HepG2 (cell line): ENCODE measurements around the gene PKDREJ. TPM values are rescaled to one million over a fixed set of nuclear protein-coding genes. Genes with fewer than 3 reads are reported as not detected.
A peak's percentile ranks its signal among the peaks of the same experiment; 100 is the strongest.

ENCODE experiments used
- ATAC-seq: fragments of 200-7000 bp; cut with Tn5 transposase; 3 replicates; pipeline ENCODE4 v1.9.1; 2020; ENCODE audit warnings: mild to moderate bottlenecking, moderate library complexity
- BruUV-seq: library from RNA; stranded (reverse); fragments of 400-500 nt; replicated peaks from 2 replicates; lab custom pipeline; 2021; lab: Mats Ljungman, UMichigan
- CTCF ChIA-PET: fragments of 300-600 bp; formaldehyde crosslinking; extraction: SDS; loops from one replicate; lab custom pipeline; 2021; ENCODE audit warnings: low total read pairs, inconsistent platforms, low intra/inter-chr PET ratio; lab: Yijun Ruan, JAX
- POLR2A ChIA-PET: fragments of 350-600 bp; sonication (Branson Sonifier 250); formaldehyde crosslinking; loops from one replicate; lab custom pipeline; 2020; ENCODE audit warnings: antibody characterized with exemption, inconsistent platforms; lab: Yijun Ruan, JAX
- DNase-seq: peaks from one replicate; pipeline ENCODE4 v3.0.0-alpha.2; 2015; ENCODE audit warnings: low spot score
- FAIRE-seq: peaks from 3 replicates; lab custom pipeline; 2011; peaks lifted over from hg19 to GRCh38; lab: Jason Lieb, UNC
- H2AFZ ChIP-seq: one replicate; pipeline ENCODE4 v1.6.1; 2011; ENCODE audit warnings: low read length, inconsistent platforms
- H3K27ac ChIP-seq: fragments of 300-600 bp; 3 replicates; pipeline ENCODE4 v1.8.0; 2011; ENCODE audit warnings: mixed run types, mild to moderate bottlenecking, mixed read lengths, low read length, inconsistent platforms; ENCODE audit not compliant: insufficient read depth; ENCODE audit errors: extremely low read length
- H3K27me3 ChIP-seq, 2 experiments: fragments of 200-600 bp in 1 of 2; 2 replicates in 1 of 2; 3 replicates in 1 of 2; pipeline versions ENCODE4 v1.6.0 to v1.8.0; 2011; ENCODE audit warnings: low read length in 2 of 2, mild to moderate bottlenecking in 2 of 2, moderate library complexity in 2 of 2, inconsistent platforms in 1 of 2; ENCODE audit not compliant: insufficient read depth in 2 of 2, control insufficient read depth in 1 of 2
- H3K36me3 ChIP-seq, 2 experiments: fragments of 200-600 bp in 1 of 2; replicated peaks in 1 of 2; 2 replicates in 1 of 2; 3 replicates in 1 of 2; pipeline versions ENCODE4 v1.5.1 to v1.8.0; 2011; ENCODE audit warnings: low read length in 2 of 2, inconsistent platforms in 1 of 2; ENCODE audit not compliant: insufficient read depth in 2 of 2, control insufficient read depth in 1 of 2
- H3K4me1 ChIP-seq: 2 replicates; pipeline ENCODE4 v1.5.1; 2012; ENCODE audit warnings: low read length, inconsistent platforms; ENCODE audit not compliant: insufficient read depth
- H3K4me2 ChIP-seq: 2 replicates; pipeline ENCODE4 v1.6.0; 2011; ENCODE audit warnings: low read depth, low read length, inconsistent platforms
- H3K4me3 ChIP-seq, 3 experiments: fragments of 200-600 bp in 1 of 3; sonication (generic), shearing (Covaris generic) in 1 of 3; replicated peaks in 1 of 3; 2 replicates each; pipeline ENCODE4 v1.5.1; 2011 to 2016; ENCODE audit warnings: low read length in 3 of 3, inconsistent platforms in 2 of 3, low read depth in 2 of 3, mild to moderate bottlenecking in 2 of 3, control low read depth in 1 of 3, mixed read lengths in 1 of 3; ENCODE audit not compliant: insufficient read depth in 1 of 3
- H3K79me2 ChIP-seq: one replicate; pipeline ENCODE4 v1.6.1; 2011; ENCODE audit warnings: low read length, inconsistent platforms; ENCODE audit not compliant: insufficient read depth
- H3K9ac ChIP-seq: 2 replicates; pipeline ENCODE4 v1.6.0; 2011; ENCODE audit warnings: mild to moderate bottlenecking, low read depth, low read length, inconsistent platforms; ENCODE audit not compliant: insufficient read depth
- H3K9me3 ChIP-seq: 2 replicates; pipeline ENCODE4 v1.5.1; 2012; ENCODE audit warnings: mild to moderate bottlenecking, low read length
- H4K20me1 ChIP-seq: 2 replicates; pipeline ENCODE4 v1.6.0; 2011; ENCODE audit warnings: inconsistent platforms, mild to moderate bottlenecking, low read length, moderate library complexity; ENCODE audit not compliant: insufficient read depth
- ADNP ChIP-seq: sonication (generic); formaldehyde crosslinking; IDR thresholded peaks from 2 replicates; pipeline ENCODE4 v1.4.0; 2020; ENCODE audit warnings: missing genetic modification reagents
- AGO1 ChIP-seq: fragments of 200-400 bp; formaldehyde crosslinking; IDR thresholded peaks from 2 replicates; pipeline ENCODE4 v1.6.1; 2017; ENCODE audit warnings: mild to moderate bottlenecking, low read depth, low read length, moderate library complexity; ENCODE audit not compliant: poor library complexity, severe bottlenecking
- AGO2 ChIP-seq: fragments of 200-400 bp; formaldehyde crosslinking; optimal IDR thresholded peaks from 2 replicates; pipeline ENCODE3; 2017; ENCODE audit warnings: mild to moderate bottlenecking, low read depth, low read length, moderate library complexity
- ASH2L ChIP-seq: fragments of 300-600, 200-600 bp; sonication (generic); IDR thresholded peaks from 2 replicates; pipeline ENCODE4 v1.7.0; 2017; ENCODE audit warnings: low read depth, mild to moderate bottlenecking, moderate library complexity, mixed read lengths, low read length; ENCODE audit not compliant: insufficient read length
- MLLT10 ChIP-seq: sonication (generic); formaldehyde crosslinking; IDR thresholded peaks from 2 replicates; pipeline ENCODE4 v1.4.0; 2020; ENCODE audit warnings: missing genetic modification reagents
- ZC3H4 ChIP-seq: sonication (generic); formaldehyde crosslinking; IDR thresholded peaks from 2 replicates; pipeline ENCODE4 v1.4.0; 2020; ENCODE audit warnings: missing genetic modification reagents, borderline replicate concordance
- ZNF7 ChIP-seq: IDR thresholded peaks from 2 replicates; pipeline ENCODE4 v1.6.1; 2016; ENCODE audit warnings: missing biosample characterization, missing genetic modification reagents
- ZNF761 ChIP-seq: sonication (generic); formaldehyde crosslinking; conservative IDR thresholded peaks from 2 replicates; pipeline ENCODE4 v1.4.0; 2020; ENCODE audit warnings: mild to moderate bottlenecking, missing genetic modification reagents
- ZNF841 ChIP-seq: sonication (generic); formaldehyde crosslinking; IDR thresholded peaks from 2 replicates; pipeline ENCODE4 v1.8.1; 2023; ENCODE audit warnings: missing genetic modification reagents, borderline replicate concordance
- ZSCAN31 ChIP-seq: sonication (generic); formaldehyde crosslinking; IDR thresholded peaks from 2 replicates; pipeline ENCODE4 v1.5.0; 2020; ENCODE audit warnings: low read depth, mild to moderate bottlenecking, missing genetic modification reagents
- WGBS: methylation state at CpG from one replicate; pipeline ENCODE4 v1.1.6; 2017; ENCODE audit warnings: low lambda C conversion rate; 5-methylcytosine and 5-hydroxymethylcytosine counted together
- in situ Hi-C: cut with HindIII; loops from 2 replicates; pipeline ENCODE4 v1.10.0; 2017; ENCODE audit warnings: low pct_unique_long_range_greater_than_20kb; ENCODE audit not compliant: extremely low pct_ligation_motif_present
- intact Hi-C: fragments of 100-400 bp; cut with micrococcal nuclease; formaldehyde crosslinking; loops from one replicate; pipeline ENCODE4 v1.10.0; 2022; ENCODE audit not compliant: unreplicated experiment
- polyA plus RNA-seq, 8 experiments: library from polyadenylated mRNA; depleted of rRNA in 3 of 8; stranded (reverse) in 7 of 8; unstranded in 1 of 8; fragments of >200 nt; fragmentation: Illumina TruSeq in 4 of 8; extraction: Trizol in 4 of 8; gene quantifications; 2 replicates each; pipeline versions ENCODE4 v1.2.1 to v1.2.3, GENCODE V29; 2011 to 2016; ENCODE audit warnings: low read depth in 4 of 8, missing spikeins in 1 of 8, mixed read lengths in 1 of 8; ENCODE audit not compliant: insufficient read depth in 1 of 8
- total RNA-seq, 5 experiments: library from RNA; depleted of rRNA; stranded (reverse); fragments of >200 nt; fragmentation: Illumina TruSeq; extraction: Trizol; gene quantifications; 2 replicates each; pipeline ENCODE4 v1.2.3, GENCODE V29; 2016; ENCODE audit warnings: low read depth in 1 of 5
- TF ChIP-seq, protein P1 (sequence below): sonication (generic); formaldehyde crosslinking; IDR thresholded peaks from 2 replicates; pipeline ENCODE4 v1.4.0; 2020; ENCODE audit warnings: low read depth, missing genetic modification reagents
- TF ChIP-seq, protein P2 (sequence below): sonication (generic); formaldehyde crosslinking; IDR thresholded peaks from 2 replicates; pipeline ENCODE4 v1.5.0; 2020; ENCODE audit warnings: mild to moderate bottlenecking, missing genetic modification reagents, borderline replicate concordance

PKDREJ gene
- total and polyA plus RNA-seq, 2 of the 13 experiments (the other 11 are each of a cell fraction or from before 2014, with no cell fraction given): not detected

DNA sequence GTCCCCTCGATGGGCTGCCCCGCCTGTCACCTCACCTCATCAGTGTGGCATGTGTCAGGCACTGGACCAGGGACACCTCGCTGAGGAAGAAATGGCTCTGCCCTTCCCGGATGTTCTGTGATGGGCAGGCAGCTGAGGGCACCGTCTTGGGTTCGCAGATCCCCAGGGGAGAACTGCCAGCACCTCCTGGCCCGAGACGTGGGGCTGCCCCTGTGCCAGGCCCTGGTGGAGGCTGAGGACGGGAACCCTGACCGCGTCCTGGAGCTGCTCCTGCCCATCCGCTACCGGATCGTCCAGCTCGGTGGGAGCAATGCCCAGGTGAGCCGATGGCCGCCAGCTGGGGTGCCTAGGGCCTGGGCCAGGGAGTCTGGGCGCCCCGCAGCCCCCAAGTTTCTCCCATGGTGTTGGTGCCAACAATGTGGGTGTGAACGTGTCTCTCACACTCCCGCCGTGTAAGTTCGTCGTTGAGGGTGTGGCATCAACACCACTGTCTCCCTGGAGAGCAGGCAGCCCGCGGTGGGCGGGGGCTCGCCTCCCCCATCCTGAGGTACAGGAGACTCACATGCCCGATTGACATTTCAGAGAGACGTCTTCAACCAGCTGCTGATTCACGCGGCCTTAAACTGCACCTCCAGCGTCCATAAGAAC is 26.2 kb upstream of the PKDREJ start:
- no peak overlapping the region for H3K4me3 ChIP-seq
- no peaks in the 10 kb centered on the region for H3K27me3 ChIP-seq
- no peak overlapping the region for H2AFZ ChIP-seq
- no peak overlapping the region for H3K9ac ChIP-seq
- WGBS: 97% methylated on average over 14 of the region's 33 CpGs
- intact Hi-C loops: no loop called here
- FAIRE-seq (no peak), ATAC-seq (no peak; the same call in 2 of the 3 replicates), DNase-seq (no peak)
- in situ Hi-C loops: no loop called here
- BruUV-seq: no TSS peak
- no peaks in the 10 kb centered on the region for H3K9me3 ChIP-seq
- H3K4me2 ChIP-seq: no peak overlapping the region
- ChIA-PET POLR2A (interaction anchor here (1.1 to 4.2 kb wide), 3 partner anchors 9 to 21 kb away, joined by 3 to 33 read pairs (median 9); partner anchors contain the start of gene TTC38), CTCF (no interaction called here)
- no peaks in the 10 kb centered on the region for H4K20me1 ChIP-seq
- H3K4me1 ChIP-seq: no peaks in the 10 kb centered on the region
- H3K36me3 ChIP-seq: peaks cover 43 to 76% of the 10 kb centered on the region in 2 experiments
- H3K79me2 ChIP-seq: no peaks in the 10 kb centered on the region
- no peak overlapping the region for H3K27ac ChIP-seq
- TF ChIP-seq, protein P1, sequence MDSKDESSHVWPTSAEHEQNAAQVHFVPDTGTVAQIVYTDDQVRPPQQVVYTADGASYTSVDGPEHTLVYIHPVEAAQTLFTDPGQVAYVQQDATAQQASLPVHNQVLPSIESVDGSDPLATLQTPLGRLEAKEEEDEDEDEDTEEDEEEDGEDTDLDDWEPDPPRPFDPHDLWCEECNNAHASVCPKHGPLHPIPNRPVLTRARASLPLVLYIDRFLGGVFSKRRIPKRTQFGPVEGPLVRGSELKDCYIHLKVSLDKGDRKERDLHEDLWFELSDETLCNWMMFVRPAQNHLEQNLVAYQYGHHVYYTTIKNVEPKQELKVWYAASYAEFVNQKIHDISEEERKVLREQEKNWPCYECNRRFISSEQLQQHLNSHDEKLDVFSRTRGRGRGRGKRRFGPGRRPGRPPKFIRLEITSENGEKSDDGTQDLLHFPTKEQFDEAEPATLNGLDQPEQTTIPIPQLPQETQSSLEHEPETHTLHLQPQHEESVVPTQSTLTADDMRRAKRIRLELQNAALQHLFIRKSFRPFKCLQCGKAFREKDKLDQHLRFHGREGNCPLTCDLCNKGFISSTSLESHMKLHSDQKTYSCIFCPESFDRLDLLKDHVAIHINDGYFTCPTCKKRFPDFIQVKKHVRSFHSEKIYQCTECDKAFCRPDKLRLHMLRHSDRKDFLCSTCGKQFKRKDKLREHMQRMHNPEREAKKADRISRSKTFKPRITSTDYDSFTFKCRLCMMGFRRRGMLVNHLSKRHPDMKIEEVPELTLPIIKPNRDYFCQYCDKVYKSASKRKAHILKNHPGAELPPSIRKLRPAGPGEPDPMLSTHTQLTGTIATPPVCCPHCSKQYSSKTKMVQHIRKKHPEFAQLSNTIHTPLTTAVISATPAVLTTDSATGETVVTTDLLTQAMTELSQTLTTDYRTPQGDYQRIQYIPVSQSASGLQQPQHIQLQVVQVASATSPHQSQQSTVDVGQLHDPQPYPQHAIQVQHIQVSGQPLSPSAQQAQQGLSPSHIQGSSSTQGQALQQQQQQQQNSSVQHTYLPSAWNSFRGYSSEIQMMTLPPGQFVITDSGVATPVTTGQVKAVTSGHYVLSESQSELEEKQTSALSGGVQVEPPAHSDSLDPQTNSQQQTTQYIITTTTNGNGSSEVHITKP: no peak
- no peak for TF ChIP-seq ASH2L
- peak; percentile 96 for TF ChIP-seq AGO2
- no peak for TF ChIP-seq MLLT10
- no peak for TF ChIP-seq ZSCAN31 (CRISPR knock-in tag)
- TF ChIP-seq, protein P2, sequence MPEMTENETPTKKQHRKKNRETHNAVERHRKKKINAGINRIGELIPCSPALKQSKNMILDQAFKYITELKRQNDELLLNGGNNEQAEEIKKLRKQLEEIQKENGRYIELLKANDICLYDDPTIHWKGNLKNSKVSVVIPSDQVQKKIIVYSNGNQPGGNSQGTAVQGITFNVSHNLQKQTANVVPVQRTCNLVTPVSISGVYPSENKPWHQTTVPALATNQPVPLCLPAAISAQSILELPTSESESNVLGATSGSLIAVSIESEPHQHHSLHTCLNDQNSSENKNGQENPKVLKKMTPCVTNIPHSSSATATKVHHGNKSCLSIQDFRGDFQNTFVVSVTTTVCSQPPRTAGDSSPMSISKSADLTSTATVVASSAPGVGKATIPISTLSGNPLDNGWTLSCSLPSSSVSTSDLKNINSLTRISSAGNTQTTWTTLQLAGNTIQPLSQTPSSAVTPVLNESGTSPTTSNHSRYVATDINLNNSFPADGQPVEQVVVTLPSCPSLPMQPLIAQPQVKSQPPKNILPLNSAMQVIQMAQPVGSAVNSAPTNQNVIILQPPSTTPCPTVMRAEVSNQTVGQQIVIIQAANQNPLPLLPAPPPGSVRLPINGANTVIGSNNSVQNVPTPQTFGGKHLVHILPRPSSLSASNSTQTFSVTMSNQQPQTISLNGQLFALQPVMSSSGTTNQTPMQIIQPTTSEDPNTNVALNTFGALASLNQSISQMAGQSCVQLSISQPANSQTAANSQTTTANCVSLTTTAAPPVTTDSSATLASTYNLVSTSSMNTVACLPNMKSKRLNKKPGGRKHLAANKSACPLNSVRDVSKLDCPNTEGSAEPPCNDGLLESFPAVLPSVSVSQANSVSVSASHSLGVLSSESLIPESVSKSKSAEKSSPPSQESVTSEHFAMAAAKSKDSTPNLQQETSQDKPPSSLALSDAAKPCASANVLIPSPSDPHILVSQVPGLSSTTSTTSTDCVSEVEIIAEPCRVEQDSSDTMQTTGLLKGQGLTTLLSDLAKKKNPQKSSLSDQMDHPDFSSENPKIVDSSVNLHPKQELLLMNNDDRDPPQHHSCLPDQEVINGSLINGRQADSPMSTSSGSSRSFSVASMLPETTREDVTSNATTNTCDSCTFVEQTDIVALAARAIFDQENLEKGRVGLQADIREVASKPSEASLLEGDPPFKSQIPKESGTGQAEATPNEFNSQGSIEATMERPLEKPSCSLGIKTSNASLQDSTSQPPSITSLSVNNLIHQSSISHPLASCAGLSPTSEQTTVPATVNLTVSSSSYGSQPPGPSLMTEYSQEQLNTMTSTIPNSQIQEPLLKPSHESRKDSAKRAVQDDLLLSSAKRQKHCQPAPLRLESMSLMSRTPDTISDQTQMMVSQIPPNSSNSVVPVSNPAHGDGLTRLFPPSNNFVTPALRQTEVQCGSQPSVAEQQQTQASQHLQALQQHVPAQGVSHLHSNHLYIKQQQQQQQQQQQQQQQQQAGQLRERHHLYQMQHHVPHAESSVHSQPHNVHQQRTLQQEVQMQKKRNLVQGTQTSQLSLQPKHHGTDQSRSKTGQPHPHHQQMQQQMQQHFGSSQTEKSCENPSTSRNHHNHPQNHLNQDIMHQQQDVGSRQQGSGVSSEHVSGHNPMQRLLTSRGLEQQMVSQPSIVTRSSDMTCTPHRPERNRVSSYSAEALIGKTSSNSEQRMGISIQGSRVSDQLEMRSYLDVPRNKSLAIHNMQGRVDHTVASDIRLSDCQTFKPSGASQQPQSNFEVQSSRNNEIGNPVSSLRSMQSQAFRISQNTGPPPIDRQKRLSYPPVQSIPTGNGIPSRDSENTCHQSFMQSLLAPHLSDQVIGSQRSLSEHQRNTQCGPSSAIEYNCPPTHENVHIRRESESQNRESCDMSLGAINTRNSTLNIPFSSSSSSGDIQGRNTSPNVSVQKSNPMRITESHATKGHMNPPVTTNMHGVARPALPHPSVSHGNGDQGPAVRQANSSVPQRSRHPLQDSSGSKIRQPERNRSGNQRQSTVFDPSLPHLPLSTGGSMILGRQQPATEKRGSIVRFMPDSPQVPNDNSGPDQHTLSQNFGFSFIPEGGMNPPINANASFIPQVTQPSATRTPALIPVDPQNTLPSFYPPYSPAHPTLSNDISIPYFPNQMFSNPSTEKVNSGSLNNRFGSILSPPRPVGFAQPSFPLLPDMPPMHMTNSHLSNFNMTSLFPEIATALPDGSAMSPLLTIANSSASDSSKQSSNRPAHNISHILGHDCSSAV (CRISPR knock-in tag): no peak
- TF ChIP-seq ZNF7 (CRISPR knock-in tag): no peak
- peak; percentile 23 for TF ChIP-seq AGO1
- no peak for TF ChIP-seq ZNF841 (CRISPR knock-in tag)
- TF ChIP-seq ZC3H4 (CRISPR knock-in tag): no peak
- TF ChIP-seq ADNP (CRISPR knock-in tag): no peak
- no peak for TF ChIP-seq ZNF761 (CRISPR knock-in tag)
